Measurements from ENCODE around the gene ECE2.

Gene ECE2

DNA sequence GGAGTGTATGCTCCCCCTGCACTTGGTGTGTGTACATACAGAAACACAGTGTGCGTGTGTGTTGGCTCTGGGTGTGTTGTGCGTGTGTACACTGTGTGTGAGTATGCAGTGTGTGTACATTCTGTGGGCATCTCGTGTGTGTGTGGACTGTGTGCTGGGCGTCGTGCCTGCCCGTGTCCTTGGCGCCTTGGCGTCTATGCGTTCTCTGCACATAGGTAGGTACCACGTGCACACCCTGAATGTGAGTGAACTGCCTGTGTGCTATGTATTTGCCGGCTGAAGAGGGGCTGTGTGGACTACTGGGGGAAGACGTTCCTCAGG is 481 bp upstream of the ECE2 start:
- DNase-seq = no peak
- no CpG with 5 or more reads among the region's 12 CpGs for WGBS (ENCODE audit: extremely low coverage, insufficient coverage, low lambda C conversion rate)
- H3K27me3 ChIP-seq (ENCODE audit: insufficient read depth, low read length, poor library complexity) = peaks cover 11% of the 10 kb centered on the region
- no peaks in the 10 kb centered on the region for H3K79me2 ChIP-seq (ENCODE audit: control insufficient read depth, insufficient read depth, low read length)
- no peak overlapping the region for H2BK5ac ChIP-seq (ENCODE audit: low read length)
- H3K4me1 ChIP-seq (ENCODE audit: control insufficient read depth, low read depth, low read length) = no peaks in the 10 kb centered on the region
- no peak overlapping the region for H3K4me2 ChIP-seq (ENCODE audit: low read length)
- H2AK5ac ChIP-seq (ENCODE audit: low read length) = no peak overlapping the region
- no peak overlapping the region for H4K8ac ChIP-seq (ENCODE audit: low read depth, low read length)
- no peak overlapping the region for H4K5ac ChIP-seq (ENCODE audit: low read length)
- no peak overlapping the region for H3K4me3 ChIP-seq (ENCODE audit: low read length)
- no peaks in the 10 kb centered on the region for H3K36me3 ChIP-seq (ENCODE audit: control insufficient read depth, insufficient read depth, low read length)
- no peaks in the 10 kb centered on the region for H3K79me1 ChIP-seq (ENCODE audit: low read length)
- H3K18ac ChIP-seq (ENCODE audit: low read length) = no peak overlapping the region
- H3K27ac ChIP-seq (ENCODE audit: low read depth, low read length) = no peak overlapping the region
- no peak overlapping the region for H2BK15ac ChIP-seq (replicated peaks; ENCODE audit: low read depth)
- no peak overlapping the region for H3K9ac ChIP-seq (ENCODE audit: low read length)
- no peak overlapping the region for H2BK120ac ChIP-seq (ENCODE audit: low read depth, low read length)
- no peak overlapping the region for H3K23ac ChIP-seq (ENCODE audit: low read length)
- H3K4ac ChIP-seq (ENCODE audit: low read depth, low read length) = no peak overlapping the region
- no peak overlapping the region for H3K56ac ChIP-seq (ENCODE audit: low read length)

- WGBS (ENCODE audit: extremely low coverage, insufficient coverage, low lambda C conversion rate) = no CpG with 5 or more reads among the region's 6 CpGs
- no peak overlapping the region for H3K27ac ChIP-seq (ENCODE audit: low read depth, low read length)
- H3K4me3 ChIP-seq (ENCODE audit: low read length) = no peak overlapping the region
- peaks cover 11% of the 10 kb centered on the region for H3K27me3 ChIP-seq (ENCODE audit: insufficient read depth, low read length, poor library complexity)
- no peaks in the 10 kb centered on the region for H3K79me2 ChIP-seq (ENCODE audit: control insufficient read depth, insufficient read depth, low read length)
- no peak overlapping the region for H3K23ac ChIP-seq (ENCODE audit: low read length)
- H2BK5ac ChIP-seq (ENCODE audit: low read length) = no peak overlapping the region
- no peak for DNase-seq
- no peaks in the 10 kb centered on the region for H3K36me3 ChIP-seq (ENCODE audit: control insufficient read depth, insufficient read depth, low read length)
- no peak overlapping the region for H2AK5ac ChIP-seq (ENCODE audit: low read length)
- no peak overlapping the region for H4K5ac ChIP-seq (ENCODE audit: low read length)
- H3K4ac ChIP-seq (ENCODE audit: low read depth, low read length) = no peak overlapping the region
- H3K9ac ChIP-seq (ENCODE audit: low read length) = no peak overlapping the region
- H4K8ac ChIP-seq (ENCODE audit: low read depth, low read length) = no peak overlapping the region
- H2BK15ac ChIP-seq (replicated peaks; ENCODE audit: low read depth) = no peak overlapping the region
- no peak overlapping the region for H3K56ac ChIP-seq (ENCODE audit: low read length)
- no peak overlapping the region for H2BK120ac ChIP-seq (ENCODE audit: low read depth, low read length)
- no peak overlapping the region for H3K18ac ChIP-seq (ENCODE audit: low read length)
- no peaks in the 10 kb centered on the region for H3K4me1 ChIP-seq (ENCODE audit: control insufficient read depth, low read depth, low read length)
- H3K79me1 ChIP-seq (ENCODE audit: low read length) = no peaks in the 10 kb centered on the region
- H3K4me2 ChIP-seq (ENCODE audit: low read length) = no peak overlapping the region
Observed at GRCh38 chr3:184277366-184277765, 1.5 kb downstream of the ECE2 start.

DNA sequence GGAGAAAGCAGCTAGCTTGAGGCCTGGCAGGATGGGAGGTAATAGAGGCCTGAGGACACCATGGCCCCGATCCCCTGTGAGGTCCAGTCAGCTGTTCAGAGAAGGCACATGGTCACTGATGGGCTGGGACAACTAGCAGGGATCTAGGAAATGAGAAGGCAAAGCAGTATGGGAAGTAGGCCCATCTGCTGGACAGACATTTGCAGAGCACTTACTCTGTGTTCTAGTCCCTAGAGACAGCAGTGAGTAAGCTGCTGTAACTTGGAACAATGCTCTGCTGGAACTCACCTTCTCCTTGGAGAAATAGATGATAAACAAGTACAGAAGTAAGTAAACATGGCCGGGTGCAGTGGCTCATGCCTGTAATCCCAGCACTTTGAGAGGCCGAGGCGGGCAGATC is 7.1 kb downstream of the ECE2 start:
- Histone ChIP-seq H3K9ac (ENCODE audit: low read length) (no peak overlapping the region), H3K4me3 (ENCODE audit: low read length) (no peak overlapping the region), H4K5ac (ENCODE audit: low read length) (no peak overlapping the region), H3K36me3 (ENCODE audit: control insufficient read depth, insufficient read depth, low read length) (no peaks in the 10 kb centered on the region), H3K56ac (ENCODE audit: low read length) (no peak overlapping the region), H2BK15ac (replicated peaks; ENCODE audit: low read depth) (no peak overlapping the region), H3K79me1 (ENCODE audit: low read length) (no peaks in the 10 kb centered on the region), H3K27ac (ENCODE audit: low read depth, low read length) (no peak overlapping the region), H3K4ac (ENCODE audit: low read depth, low read length) (no peak overlapping the region), H3K4me2 (ENCODE audit: low read length) (no peak overlapping the region), H4K8ac (ENCODE audit: low read depth, low read length) (no peak overlapping the region), H3K27me3 (ENCODE audit: insufficient read depth, low read length, poor library complexity) (no peaks in the 10 kb centered on the region), H3K79me2 (ENCODE audit: control insufficient read depth, insufficient read depth, low read length) (no peaks in the 10 kb centered on the region), H3K18ac (ENCODE audit: low read length) (no peak overlapping the region), H3K23ac (ENCODE audit: low read length) (no peak overlapping the region), H2BK5ac (ENCODE audit: low read length) (no peak overlapping the region), H3K4me1 (ENCODE audit: control insufficient read depth, low read depth, low read length) (no peaks in the 10 kb centered on the region), H2BK120ac (ENCODE audit: low read depth, low read length) (no peak overlapping the region), H2AK5ac (ENCODE audit: low read length) (no peak overlapping the region)
- no CpG with 5 or more reads among the region's 4 CpGs for WGBS (ENCODE audit: extremely low coverage, insufficient coverage, low lambda C conversion rate)
- DNase-seq = peak; percentile 13

- no peak overlapping the region for H3K4me3 ChIP-seq (ENCODE audit: low read length)
- no peak overlapping the region for H3K18ac ChIP-seq (ENCODE audit: low read length)
- H2AK5ac ChIP-seq (ENCODE audit: low read length) = no peak overlapping the region
- no peak overlapping the region for H3K27ac ChIP-seq (ENCODE audit: low read depth, low read length)
- H3K36me3 ChIP-seq (ENCODE audit: control insufficient read depth, insufficient read depth, low read length) = no peaks in the 10 kb centered on the region
- no peak overlapping the region for H3K9ac ChIP-seq (ENCODE audit: low read length)
- no peak overlapping the region for H2BK15ac ChIP-seq (replicated peaks; ENCODE audit: low read depth)
- no peaks in the 10 kb centered on the region for H3K79me2 ChIP-seq (ENCODE audit: control insufficient read depth, insufficient read depth, low read length)
- H3K4me2 ChIP-seq (ENCODE audit: low read length) = no peak overlapping the region
- no peaks in the 10 kb centered on the region for H3K4me1 ChIP-seq (ENCODE audit: control insufficient read depth, low read depth, low read length)
- WGBS (ENCODE audit: extremely low coverage, insufficient coverage, low lambda C conversion rate) = no CpG with 5 or more reads among the region's 8 CpGs
- no peak overlapping the region for H3K4ac ChIP-seq (ENCODE audit: low read depth, low read length)
- no peak for DNase-seq
- H4K5ac ChIP-seq (ENCODE audit: low read length) = no peak overlapping the region
- H4K8ac ChIP-seq (ENCODE audit: low read depth, low read length) = no peak overlapping the region
- no peak overlapping the region for H2BK5ac ChIP-seq (ENCODE audit: low read length)
- H2BK120ac ChIP-seq (ENCODE audit: low read depth, low read length) = no peak overlapping the region
- no peak overlapping the region for H3K23ac ChIP-seq (ENCODE audit: low read length)
- H3K27me3 ChIP-seq (ENCODE audit: insufficient read depth, low read length, poor library complexity) = no peaks in the 10 kb centered on the region
- no peak overlapping the region for H3K56ac ChIP-seq (ENCODE audit: low read length)
- no peaks in the 10 kb centered on the region for H3K79me1 ChIP-seq (ENCODE audit: low read length)
Observed at GRCh38 chr3:184283681-184284080, 7.9 kb downstream of the ECE2 start.

GRCh38 chr3:184284696-184285095 is 8.9 kb downstream of the ECE2 start:
- Histone ChIP-seq H3K79me2 (ENCODE audit: control insufficient read depth, insufficient read depth, low read length) (no peaks in the 10 kb centered on the region), H3K23ac (ENCODE audit: low read length) (no peak overlapping the region), H3K27me3 (ENCODE audit: insufficient read depth, low read length, poor library complexity) (no peaks in the 10 kb centered on the region), H3K79me1 (ENCODE audit: low read length) (no peaks in the 10 kb centered on the region), H3K27ac (ENCODE audit: low read depth, low read length) (no peak overlapping the region), H3K4ac (ENCODE audit: low read depth, low read length) (no peak overlapping the region), H4K5ac (ENCODE audit: low read length) (no peak overlapping the region), H3K4me3 (ENCODE audit: low read length) (no peak overlapping the region), H3K9ac (ENCODE audit: low read length) (no peak overlapping the region), H3K36me3 (ENCODE audit: control insufficient read depth, insufficient read depth, low read length) (no peaks in the 10 kb centered on the region), H3K4me2 (ENCODE audit: low read length) (no peak overlapping the region), H3K18ac (ENCODE audit: low read length) (no peak overlapping the region), H2BK5ac (ENCODE audit: low read length) (no peak overlapping the region), H3K56ac (ENCODE audit: low read length) (no peak overlapping the region), H2AK5ac (ENCODE audit: low read length) (no peak overlapping the region), H2BK120ac (ENCODE audit: low read depth, low read length) (no peak overlapping the region), H4K8ac (ENCODE audit: low read depth, low read length) (no peak overlapping the region), H3K4me1 (ENCODE audit: control insufficient read depth, low read depth, low read length) (no peaks in the 10 kb centered on the region), H2BK15ac (replicated peaks; ENCODE audit: low read depth) (no peak overlapping the region)
- DNase-seq = peak; percentile 93
- no CpG with 5 or more reads among the region's 4 CpGs for WGBS (ENCODE audit: extremely low coverage, insufficient coverage, low lambda C conversion rate)

DNA sequence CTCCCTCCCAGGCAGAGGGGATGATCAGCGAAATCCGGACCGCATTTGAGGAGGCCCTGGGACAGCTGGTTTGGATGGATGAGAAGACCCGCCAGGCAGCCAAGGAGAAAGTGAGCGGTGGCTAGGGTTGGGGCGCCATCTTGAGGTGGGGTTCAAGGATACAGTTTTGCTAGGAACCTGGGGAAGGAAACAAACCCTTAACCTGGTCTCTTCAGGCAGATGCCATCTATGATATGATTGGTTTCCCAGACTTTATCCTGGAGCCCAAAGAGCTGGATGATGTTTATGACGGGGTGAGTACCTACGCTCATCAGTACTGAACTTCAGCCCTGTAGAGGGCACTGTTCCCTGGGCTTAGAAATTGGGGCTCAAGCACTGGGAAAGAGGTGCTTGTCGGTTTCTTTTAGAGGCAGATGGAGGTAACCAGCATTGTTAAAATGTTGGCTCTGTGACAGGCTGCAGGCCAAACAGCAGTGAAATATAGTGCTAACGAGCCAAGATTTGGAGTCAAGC is 13.7 kb downstream of the ECE2 start:
- Histone ChIP-seq H3K4me3 (ENCODE audit: low read length) (no peak overlapping the region), H3K18ac (ENCODE audit: low read length) (no peak overlapping the region), H3K79me2 (ENCODE audit: control insufficient read depth, insufficient read depth, low read length) (no peaks in the 10 kb centered on the region), H4K8ac (ENCODE audit: low read depth, low read length) (no peak overlapping the region), H3K27ac (ENCODE audit: low read depth, low read length) (no peak overlapping the region), H2BK5ac (ENCODE audit: low read length) (no peak overlapping the region), H3K36me3 (ENCODE audit: control insufficient read depth, insufficient read depth, low read length) (no peaks in the 10 kb centered on the region), H2BK15ac (replicated peaks; ENCODE audit: low read depth) (no peak overlapping the region), H3K79me1 (ENCODE audit: low read length) (no peaks in the 10 kb centered on the region), H3K4me2 (ENCODE audit: low read length) (no peak overlapping the region), H3K9ac (ENCODE audit: low read length) (no peak overlapping the region), H2BK120ac (ENCODE audit: low read depth, low read length) (no peak overlapping the region), H3K27me3 (ENCODE audit: insufficient read depth, low read length, poor library complexity) (no peaks in the 10 kb centered on the region), H3K4ac (ENCODE audit: low read depth, low read length) (no peak overlapping the region), H3K23ac (ENCODE audit: low read length) (no peak overlapping the region), H2AK5ac (ENCODE audit: low read length) (no peak overlapping the region), H3K4me1 (ENCODE audit: control insufficient read depth, low read depth, low read length) (no peaks in the 10 kb centered on the region), H4K5ac (ENCODE audit: low read length) (no peak overlapping the region), H3K56ac (ENCODE audit: low read length) (no peak overlapping the region)
- peak; percentile 83 for DNase-seq
- no CpG with 5 or more reads among the region's 10 CpGs for WGBS (ENCODE audit: extremely low coverage, insufficient coverage, low lambda C conversion rate)
